Heart right ventricle (tissue), 16 donors: Measurements from ENCODE around the gene PNLIPRP1. TPM values are rescaled to one million over a fixed set of nuclear protein-coding genes. Genes with fewer than 3 reads are reported as not detected.

Experiments
- ATAC-seq, 8 donors: fragments of 200-7000 bp; cut with Tn5 transposase; one replicate each; pipeline ENCODE4 v1.9.1; 2020; ENCODE audit warnings: mild to moderate bottlenecking in 8 of 8, moderate library complexity in 8 of 8, moderate number of reproducible peaks in 1 of 8
- DNase-seq, 2 donors: peaks; one replicate each; pipeline ENCODE4 v3.0.0-alpha.2; 2020
- H3K27ac ChIP-seq, 10 donors: fragments of 200-600 bp; sonication (generic) in 2 of 10; one replicate each; pipeline versions ENCODE4 v1.5.0 to v1.8.0; 2020 to 2022; ENCODE audit warnings: mild to moderate bottlenecking in 3 of 10
- H3K27me3 ChIP-seq, 7 donors: fragments of 200-600 bp; one replicate each; pipeline ENCODE4 v1.8.0; 2021 to 2022; ENCODE audit warnings: mild to moderate bottlenecking in 2 of 7
- H3K36me3 ChIP-seq, 9 donors: fragments of 200-600 bp; sonication (generic) in 1 of 9; one replicate each; pipeline versions ENCODE4 v1.5.0 to v1.8.0; 2020 to 2022; ENCODE audit warnings: mild to moderate bottlenecking in 2 of 9
- H3K4me1 ChIP-seq, 9 donors: fragments of 200-600 bp; sonication (generic) in 1 of 9; one replicate each; pipeline versions ENCODE4 v1.5.0 to v1.8.0; 2020 to 2022; ENCODE audit warnings: mild to moderate bottlenecking in 4 of 9
- H3K4me3 ChIP-seq, 10 donors: fragments of 200-600 bp; sonication (generic) in 2 of 10; one replicate each; pipeline versions ENCODE4 v1.5.0 to v1.8.0; 2020 to 2022; ENCODE audit warnings: mild to moderate bottlenecking in 7 of 10, moderate library complexity in 2 of 10
- H3K9me3 ChIP-seq, 11 donors: fragments of 200-600 bp in 10 of 11; sonication (generic) in 2 of 11; one replicate each; pipeline versions ENCODE4 v1.5.0 to v1.8.0; 2013 to 2022; ENCODE audit warnings: mild to moderate bottlenecking in 2 of 11, control low read depth in 1 of 11, moderate library complexity in 1 of 11
- WGBS, 2 donors: extraction: QIAGEN DNeasy Blood & Tissue Kit; methylation state at CpG; one replicate each; pipeline ENCODE4 v1.1.7; 2013; ENCODE audit warnings: inconsistent platforms in 1 of 2; 5-methylcytosine and 5-hydroxymethylcytosine counted together
- intact Hi-C, 10 donors: fragments of 100-400 bp; cut with DNase I; formaldehyde crosslinking; loops; one replicate each; pipeline versions ENCODE4 v1.11.1 to v1.14.2; 2022
- polyA plus RNA-seq, 2 donors: library from polyadenylated mRNA; stranded (reverse); fragments of 200-250 nt; gene quantifications; one replicate each; pipeline ENCODE4 v1.2.3, GENCODE V29; 2013
- total RNA-seq, 10 donors: library from RNA; stranded (reverse); fragmentation: NEBNext Ultra II Directional in 3 of 10; extraction: Animal tissue kit (Norgen Biotek cat#: 25700) in 3 of 10; gene quantifications; one replicate each; pipeline versions ENCODE4 v1.2.1 to v1.2.4, GENCODE V29; 2021 to 2023
- TF ChIP-seq, protein P1 (sequence below), 9 donors: fragments of 200-600 bp; sonication (generic) in 2 of 9; IDR thresholded peaks; one replicate each; pipeline versions ENCODE4 v1.5.0 to v1.8.0; 2021 to 2022; ENCODE audit warnings: antibody characterized with exemption in 9 of 9, mild to moderate bottlenecking in 5 of 9, moderate library complexity in 1 of 9
- donor health status: Arrhythmogenic right ventricular cardiomyopathy.
- donor health status: ischemic (EF 13 %, LVEDD 7.1; RV severe dilation, severe dysfunction).
- donor health status: healthy with polysubstance abuse.
- donor health status: DM: no; HTN: yes; CAD: no.
- donor health status: DM: no; HTN: no; CAD: no.
- donor health status: ischemic (EF 25% LVEDD 6.9; RV normal size, moderate dysfunction).
- donor health status: ischemic (EF 25% LVEDD 5.7; RV mildly dilated, moderate dysfunction).
- donor health status: healthy.
- donor health status: DM: yes; HTN: yes; CAD: no.
- donor health status: Ischemic cardiomyopathy.
- donor health status: ischemic (EF 35%, LVEDD 5.7; RV mildly dilated, moderate dysfunction).
- donor health status: nonischemic (EF 11% LVEDD 7.7; RV severe dilation, severe dysfunction).
- donor health status: DM: yes; HTN: yes; CAD: no.
- donor health status: PGD.
- donor health status: ischemic (EF 29% LVEDD 5.4; RV normal size, mild dysfunction).
- donor health status: nonischemic (EF 23%, LVEDD 6.1; RV moderate dilation, normal function).

PNLIPRP1 gene
- total and polyA plus RNA-seq, 12 donors: 0.16 to 1.2 (median 0.64) TPM; not detected in 4

DNA sequence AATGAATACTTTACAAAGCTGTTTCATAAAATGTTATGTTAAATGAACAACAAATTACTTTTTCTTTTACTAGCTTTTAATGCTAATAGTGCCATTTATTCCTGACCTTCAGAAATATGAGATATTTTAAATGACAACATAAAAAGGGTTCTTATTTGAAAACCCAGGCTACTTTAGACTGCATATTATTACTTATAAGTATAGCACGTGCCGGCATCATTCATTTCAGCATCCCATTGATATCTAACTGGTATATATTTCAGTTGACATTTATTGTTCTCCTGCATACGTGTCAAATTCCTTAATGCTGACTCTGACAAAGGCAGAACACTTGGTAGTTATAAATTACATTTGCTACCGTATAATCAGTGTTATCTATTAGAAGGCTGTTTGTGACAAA lies 65.3 kb downstream of the PNLIPRP1 start:
- TF ChIP-seq, protein P1, sequence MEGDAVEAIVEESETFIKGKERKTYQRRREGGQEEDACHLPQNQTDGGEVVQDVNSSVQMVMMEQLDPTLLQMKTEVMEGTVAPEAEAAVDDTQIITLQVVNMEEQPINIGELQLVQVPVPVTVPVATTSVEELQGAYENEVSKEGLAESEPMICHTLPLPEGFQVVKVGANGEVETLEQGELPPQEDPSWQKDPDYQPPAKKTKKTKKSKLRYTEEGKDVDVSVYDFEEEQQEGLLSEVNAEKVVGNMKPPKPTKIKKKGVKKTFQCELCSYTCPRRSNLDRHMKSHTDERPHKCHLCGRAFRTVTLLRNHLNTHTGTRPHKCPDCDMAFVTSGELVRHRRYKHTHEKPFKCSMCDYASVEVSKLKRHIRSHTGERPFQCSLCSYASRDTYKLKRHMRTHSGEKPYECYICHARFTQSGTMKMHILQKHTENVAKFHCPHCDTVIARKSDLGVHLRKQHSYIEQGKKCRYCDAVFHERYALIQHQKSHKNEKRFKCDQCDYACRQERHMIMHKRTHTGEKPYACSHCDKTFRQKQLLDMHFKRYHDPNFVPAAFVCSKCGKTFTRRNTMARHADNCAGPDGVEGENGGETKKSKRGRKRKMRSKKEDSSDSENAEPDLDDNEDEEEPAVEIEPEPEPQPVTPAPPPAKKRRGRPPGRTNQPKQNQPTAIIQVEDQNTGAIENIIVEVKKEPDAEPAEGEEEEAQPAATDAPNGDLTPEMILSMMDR (IDR thresholded peaks at IDR 0.05): no peak
- ATAC-seq (no peak), DNase-seq (no peak)
- 74 to 75% methylated on average over 4 of the region's 4 CpGs for WGBS, 2 donors
- no peak overlapping the region for H3K4me3 ChIP-seq
- no peaks in the 10 kb centered on the region for H3K36me3 ChIP-seq
- no peak overlapping the region for H3K27ac ChIP-seq
- H3K9me3 ChIP-seq: peaks cover 0 to 5% (median 0%) of the 10 kb centered on the region in 11 donors
- H3K27me3 ChIP-seq: peaks cover 0 to 23% (median 12%) of the 10 kb centered on the region in 7 donors
- intact Hi-C loops: no loop called here
- no peaks in the 10 kb centered on the region for H3K4me1 ChIP-seq

DNA sequence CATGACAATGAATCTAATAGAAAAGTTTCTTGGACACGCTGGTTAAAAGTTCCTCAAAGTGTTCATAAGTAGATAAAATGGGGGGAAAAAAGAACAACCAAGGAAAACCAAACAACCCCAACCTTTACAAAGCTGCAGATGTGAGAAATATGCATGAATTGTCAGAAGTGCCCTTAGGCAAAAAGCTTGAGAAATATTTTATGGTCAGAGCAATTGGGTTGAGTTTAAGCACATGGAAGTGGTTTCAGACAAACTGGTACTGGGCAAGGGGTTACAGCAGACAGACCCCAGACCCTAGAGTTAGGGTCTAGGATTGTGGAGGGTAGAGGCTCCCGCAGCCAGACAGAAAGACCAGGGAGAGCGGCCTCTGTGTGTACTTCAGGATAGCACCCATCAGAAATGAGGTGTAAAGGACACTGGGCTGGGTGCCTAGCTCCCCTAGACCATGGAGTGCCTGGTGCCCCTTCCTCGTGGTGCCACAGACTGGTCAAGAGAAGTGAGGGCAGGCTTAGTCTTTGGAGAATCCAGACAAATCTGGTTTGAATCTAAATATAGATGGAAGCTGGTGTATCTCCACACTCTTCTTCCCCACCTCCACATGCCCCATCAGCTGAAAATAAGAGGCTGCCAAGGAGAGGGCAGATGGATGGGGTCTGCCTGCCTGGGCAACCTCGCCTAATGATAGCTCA lies 67.2 kb downstream of the PNLIPRP1 start:
- intact Hi-C loops: no loop called here

More for the DNA sequence above, 67.2 kb downstream of the PNLIPRP1 start:
- ATAC-seq (no peak), DNase-seq (no peak)
- Histone ChIP-seq H3K27ac (no peak overlapping the region), H3K9me3 (no peaks in the 10 kb centered on the region), H3K27me3 (peaks cover 0 to 24% (median 12%) of the 10 kb centered on the region in 7 donors), H3K4me1 (no peaks in the 10 kb centered on the region), H3K4me3 (no peak overlapping the region), H3K36me3 (no peaks in the 10 kb centered on the region)
- WGBS, 2 donors: 89 to 91% methylated on average over 5 of the region's 5 CpGs
- TF ChIP-seq, protein P1 (IDR thresholded peaks at IDR 0.05): no peak

Other genes with a start within 250 kb of the PNLIPRP1 start
- not detected for gene PNLIPRP3, start 163.1 kb upstream of the PNLIPRP1 start, total RNA-seq
- not detected for gene PNLIPRP3, start 163.1 kb upstream of the PNLIPRP1 start, polyA plus RNA-seq
- gene PNLIP, start 45.0 kb upstream of the PNLIPRP1 start, total RNA-seq: 1 to 10 TPM in 7 of 10 donors, not detected in 3; 1.5 to 2.1 (median 2.0) TPM
- under 1 TPM in 1 of 2 donors, not detected in 1; 0.10 TPM for gene PNLIP, start 45.0 kb upstream of the PNLIPRP1 start, polyA plus RNA-seq
- gene PNLIPRP2, start 30.0 kb downstream of the PNLIPRP1 start, total RNA-seq: not detected
- under 1 TPM in 1 of 2 donors, not detected in 1; 0.20 TPM for gene PNLIPRP2, start 30.0 kb downstream of the PNLIPRP1 start, polyA plus RNA-seq
- 10 to 100 TPM in 6 of 10 donors, 1 to 10 TPM in 4; 9.1 to 18.1 (median 10.7) TPM for gene HSPA12A, start 151.6 kb downstream of the PNLIPRP1 start, total RNA-seq
- 1 to 10 TPM; 5.1 to 7.2 TPM for gene HSPA12A, start 151.6 kb downstream of the PNLIPRP1 start, polyA plus RNA-seq